Neural cell (in vitro differentiated cells): ENCODE data around the gene PTPN9. TPM values are rescaled to one million over a fixed set of nuclear protein-coding genes. Genes with fewer than 3 reads are reported as not detected.

Experiments used
- H2AFZ ChIP-seq: fragments of 200-600, 300-800 bp; sonication (generic), shearing (Covaris generic); 2 replicates; pipeline ENCODE4 v1.6.0; 2014; ENCODE audit warnings: low read depth, mild to moderate bottlenecking, antibody characterized with exemption, low read length, moderate library complexity
- H3F3A ChIP-seq: fragments of 200-600 bp; shearing (Covaris generic); 2 replicates; pipeline ENCODE4 v1.6.1; 2016; ENCODE audit warnings: mild to moderate bottlenecking, moderate library complexity, mixed read lengths, antibody characterized with exemption, low read length; ENCODE audit not compliant: insufficient read depth, poor library complexity, severe bottlenecking
- H3K27ac ChIP-seq: fragments of 200-600, 300-800 bp; sonication (generic), shearing (Covaris generic); 2 replicates; pipeline ENCODE4 v1.5.1; 2014; ENCODE audit warnings: mild to moderate bottlenecking, low read length, moderate library complexity
- H3K27me3 ChIP-seq: fragments of 300-800, 200-600 bp; sonication (generic), shearing (Covaris generic); 2 replicates; pipeline ENCODE4 v1.6.0; 2014; ENCODE audit warnings: mild to moderate bottlenecking, low read depth, low read length, moderate library complexity; ENCODE audit not compliant: insufficient read depth
- H3K36me3 ChIP-seq: fragments of 300-800, 200-600 bp; sonication (generic), shearing (Covaris generic); 2 replicates; pipeline ENCODE4 v1.5.1; 2014; ENCODE audit warnings: mild to moderate bottlenecking, antibody characterized with exemption, low read length, moderate library complexity; ENCODE audit not compliant: insufficient read depth
- H3K4me2 ChIP-seq: fragments of 300-800, 200-600 bp; sonication (generic), shearing (Covaris generic); 2 replicates; pipeline ENCODE4 v1.6.0; 2014; ENCODE audit warnings: mild to moderate bottlenecking, low read length
- H3K4me3 ChIP-seq: fragments of 300-800, 200-600 bp; sonication (generic), shearing (Covaris generic); 2 replicates; pipeline ENCODE4 v1.5.1; 2014; ENCODE audit warnings: mild to moderate bottlenecking, low read length, moderate library complexity
- H3K79me2 ChIP-seq: fragments of 200-600 bp; shearing (Covaris generic); replicated peaks from 2 replicates; pipeline ENCODE4 v1.6.0; 2014; ENCODE audit warnings: mild to moderate bottlenecking, low read length, moderate library complexity; ENCODE audit not compliant: insufficient read depth
- H3K9ac ChIP-seq: fragments of 300-800, 200-600 bp; sonication (generic), shearing (Covaris generic); 2 replicates; pipeline ENCODE4 v1.6.1; 2016; ENCODE audit warnings: mild to moderate bottlenecking, low read length, mixed read lengths
- H3K9me2 ChIP-seq: fragments of 200-600 bp; shearing (Covaris generic); 2 replicates; pipeline ENCODE4 v1.6.1; 2016; ENCODE audit warnings: mild to moderate bottlenecking, low read length, mixed read lengths; ENCODE audit not compliant: insufficient read depth
- H3K9me3 ChIP-seq: fragments of 200-600, 300-800 bp; sonication (generic), shearing (Covaris generic); 2 replicates; pipeline ENCODE4 v1.6.1; 2016; ENCODE audit warnings: mild to moderate bottlenecking, mixed run types, low read length, moderate library complexity, mixed read lengths
- H4K20me1 ChIP-seq: fragments of 200-600 bp; shearing (Covaris generic); 2 replicates; pipeline ENCODE4 v1.6.1; 2016; ENCODE audit warnings: mild to moderate bottlenecking, mixed run types; ENCODE audit not compliant: insufficient read depth
- CTCF ChIP-seq: fragments of 450-650 bp; IDR thresholded peaks from 2 replicates; pipeline ENCODE4 v1.5.1; 2014; ENCODE audit warnings: antibody characterized with exemption, mild to moderate bottlenecking, moderate library complexity; ENCODE audit not compliant: poor library complexity, severe bottlenecking
- EZH2 ChIP-seq: fragments of 200-600, 300-800 bp; shearing (Covaris generic), sonication (generic); IDR thresholded peaks from 2 replicates; pipeline ENCODE4 v1.6.1; 2014; ENCODE audit warnings: antibody characterized with exemption, low read length, borderline replicate concordance, mild to moderate bottlenecking; ENCODE audit not compliant: insufficient read depth, poor library complexity, severe bottlenecking
- MXI1 ChIP-seq: fragments of 450-650 bp; conservative IDR thresholded peaks from 2 replicates; pipeline ENCODE4 v1.6.1; 2014; ENCODE audit warnings: antibody characterized with exemption, mild to moderate bottlenecking; ENCODE audit not compliant: poor library complexity, severe bottlenecking
- POLR2AphosphoS5 ChIP-seq: IDR thresholded peaks from 2 replicates; pipeline ENCODE4 v1.6.1; 2012
- RAD21 ChIP-seq: fragments of 450-650 bp; conservative IDR thresholded peaks from 2 replicates; pipeline ENCODE4 v1.6.1; 2014; ENCODE audit warnings: antibody characterized with exemption, mild to moderate bottlenecking, moderate library complexity
- REST ChIP-seq: IDR thresholded peaks from 2 replicates; pipeline ENCODE4 v1.6.1; 2012; ENCODE audit warnings: borderline replicate concordance
- SMC3 ChIP-seq: fragments of 450-650 bp; conservative IDR thresholded peaks from 2 replicates; pipeline ENCODE4 v1.6.1; 2014; ENCODE audit warnings: antibody characterized with exemption, mild to moderate bottlenecking, moderate library complexity; ENCODE audit not compliant: poor library complexity
- TAF1 ChIP-seq: IDR thresholded peaks from 2 replicates; pipeline ENCODE4 v1.6.1; 2012; ENCODE audit warnings: low read depth
- polyA plus RNA-seq: library from polyadenylated mRNA; depleted of rRNA; stranded (reverse); fragments of >200 nt; gene quantifications from 2 replicates; pipeline ENCODE4 v1.2.3, GENCODE V29; 2014

PTPN9 gene
- polyA plus RNA-seq, 1 donor from 2014 or later = 33.1 TPM

GRCh38 chr15:75578173-75578947, 755 bp downstream of the PTPN9 start:
- H3K9me2 ChIP-seq = no peaks in the 10 kb centered on the region
- H3F3A ChIP-seq = peaks cover 4% of the 10 kb centered on the region
- peak overlapping the region; percentile 98 for H3K4me2 ChIP-seq
- peak overlapping the region; percentile 89 for H3K9ac ChIP-seq
- no peaks in the 10 kb centered on the region for H3K36me3 ChIP-seq
- peak overlapping the region; percentile 92 for H3K4me3 ChIP-seq
- no peak for TF ChIP-seq SMC3
- peak; percentile 3 for TF ChIP-seq REST
- peak overlapping the region; percentile 29 for H2AFZ ChIP-seq
- H3K27ac ChIP-seq = peak overlapping the region; percentile 75
- H4K20me1 ChIP-seq = no peaks in the 10 kb centered on the region
- H3K27me3 ChIP-seq = no peaks in the 10 kb centered on the region
- H3K9me3 ChIP-seq = no peaks in the 10 kb centered on the region
- H3K79me2 ChIP-seq = peaks cover 30% of the 10 kb centered on the region

GRCh38 chr15:75577401-75578172, 1.5 kb downstream of the PTPN9 start:
- Histone ChIP-seq H2AFZ (peak overlapping the region; percentile 29), H3K79me2 (peaks cover 30% of the 10 kb centered on the region), H3K4me2 (peak overlapping the region; percentile 98), H4K20me1 (no peaks in the 10 kb centered on the region), H3F3A (peaks cover 8% of the 10 kb centered on the region), H3K9me2 (no peaks in the 10 kb centered on the region), H3K9me3 (no peaks in the 10 kb centered on the region), H3K27me3 (no peaks in the 10 kb centered on the region), H3K27ac (peak overlapping the region; percentile 75), H3K4me3 (peak overlapping the region; percentile 92), H3K36me3 (no peaks in the 10 kb centered on the region), H3K9ac (peak overlapping the region; percentile 89)
- TF ChIP-seq SMC3 (no peak), TAF1 (no peak), RAD21 (no peak), MXI1 (no peak), REST (no peak), CTCF (no peak), POLR2AphosphoS5 (no peak), EZH2 (no peak)
